Ishikawa (cell line): ENCODE data around the gene GPAM.

Experiments used
- CEBPB ChIP-seq: IDR thresholded peaks from 2 replicates; pipeline ENCODE4 v1.6.1; 2012
- EP300 ChIP-seq: IDR thresholded peaks from 2 replicates; pipeline ENCODE4 v1.6.1; 2012; ENCODE audit warnings: borderline replicate concordance
- FOXM1 ChIP-seq: IDR thresholded peaks from 2 replicates; pipeline ENCODE4 v1.6.1; 2012; ENCODE audit warnings: low read depth, borderline replicate concordance
- TAF1 ChIP-seq: IDR thresholded peaks from 2 replicates; pipeline ENCODE4 v1.6.1; 2012; ENCODE audit warnings: low read depth, mild to moderate bottlenecking
- TEAD4 ChIP-seq: IDR thresholded peaks from 2 replicates; pipeline ENCODE4 v1.6.1; 2012
- YY1 ChIP-seq: IDR thresholded peaks from 2 replicates; pipeline ENCODE4 v1.6.1; 2012; ENCODE audit warnings: low read depth
- TF ChIP-seq, protein P1 (sequence below): IDR thresholded peaks from 2 replicates; pipeline ENCODE4 v1.6.1; 2012
- TF ChIP-seq, protein P2 (sequence below): IDR thresholded peaks from 2 replicates; pipeline ENCODE4 v1.6.1; 2012; ENCODE audit warnings: low read depth, mild to moderate bottlenecking

DNA sequence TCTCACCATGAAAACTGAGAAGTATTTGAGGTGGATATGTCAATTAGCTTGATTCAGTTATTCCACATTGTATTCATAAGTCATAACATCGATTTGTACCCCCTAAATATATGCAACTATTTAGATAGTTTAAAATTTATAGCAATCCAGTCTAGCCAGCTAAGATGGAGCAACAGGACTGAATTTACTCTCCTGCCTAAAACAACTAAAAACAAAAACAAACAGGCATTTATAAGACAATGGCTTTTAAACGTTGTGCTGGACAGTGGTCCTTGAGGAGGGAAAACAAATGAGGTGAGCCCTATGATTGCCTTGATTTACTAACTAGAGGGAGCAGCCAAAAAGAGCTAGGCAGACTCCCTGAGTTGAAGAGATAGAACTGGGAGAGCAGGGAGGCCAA, 814 bp upstream of the GPAM start:
- no peak for TF ChIP-seq EP300
- TF ChIP-seq, protein P1, sequence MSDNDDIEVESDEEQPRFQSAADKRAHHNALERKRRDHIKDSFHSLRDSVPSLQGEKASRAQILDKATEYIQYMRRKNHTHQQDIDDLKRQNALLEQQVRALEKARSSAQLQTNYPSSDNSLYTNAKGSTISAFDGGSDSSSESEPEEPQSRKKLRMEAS = no peak
- no peak for TF ChIP-seq CEBPB
- TF ChIP-seq TAF1 = no peak
- TF ChIP-seq, protein P2, sequence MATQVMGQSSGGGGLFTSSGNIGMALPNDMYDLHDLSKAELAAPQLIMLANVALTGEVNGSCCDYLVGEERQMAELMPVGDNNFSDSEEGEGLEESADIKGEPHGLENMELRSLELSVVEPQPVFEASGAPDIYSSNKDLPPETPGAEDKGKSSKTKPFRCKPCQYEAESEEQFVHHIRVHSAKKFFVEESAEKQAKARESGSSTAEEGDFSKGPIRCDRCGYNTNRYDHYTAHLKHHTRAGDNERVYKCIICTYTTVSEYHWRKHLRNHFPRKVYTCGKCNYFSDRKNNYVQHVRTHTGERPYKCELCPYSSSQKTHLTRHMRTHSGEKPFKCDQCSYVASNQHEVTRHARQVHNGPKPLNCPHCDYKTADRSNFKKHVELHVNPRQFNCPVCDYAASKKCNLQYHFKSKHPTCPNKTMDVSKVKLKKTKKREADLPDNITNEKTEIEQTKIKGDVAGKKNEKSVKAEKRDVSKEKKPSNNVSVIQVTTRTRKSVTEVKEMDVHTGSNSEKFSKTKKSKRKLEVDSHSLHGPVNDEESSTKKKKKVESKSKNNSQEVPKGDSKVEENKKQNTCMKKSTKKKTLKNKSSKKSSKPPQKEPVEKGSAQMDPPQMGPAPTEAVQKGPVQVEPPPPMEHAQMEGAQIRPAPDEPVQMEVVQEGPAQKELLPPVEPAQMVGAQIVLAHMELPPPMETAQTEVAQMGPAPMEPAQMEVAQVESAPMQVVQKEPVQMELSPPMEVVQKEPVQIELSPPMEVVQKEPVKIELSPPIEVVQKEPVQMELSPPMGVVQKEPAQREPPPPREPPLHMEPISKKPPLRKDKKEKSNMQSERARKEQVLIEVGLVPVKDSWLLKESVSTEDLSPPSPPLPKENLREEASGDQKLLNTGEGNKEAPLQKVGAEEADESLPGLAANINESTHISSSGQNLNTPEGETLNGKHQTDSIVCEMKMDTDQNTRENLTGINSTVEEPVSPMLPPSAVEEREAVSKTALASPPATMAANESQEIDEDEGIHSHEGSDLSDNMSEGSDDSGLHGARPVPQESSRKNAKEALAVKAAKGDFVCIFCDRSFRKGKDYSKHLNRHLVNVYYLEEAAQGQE = no peak
- no peak for TF ChIP-seq YY1
- TF ChIP-seq TEAD4 = no peak
- TF ChIP-seq FOXM1 = no peak
